Measurements from ENCODE around the gene PSMB7.

Gene PSMB7

DNA sequence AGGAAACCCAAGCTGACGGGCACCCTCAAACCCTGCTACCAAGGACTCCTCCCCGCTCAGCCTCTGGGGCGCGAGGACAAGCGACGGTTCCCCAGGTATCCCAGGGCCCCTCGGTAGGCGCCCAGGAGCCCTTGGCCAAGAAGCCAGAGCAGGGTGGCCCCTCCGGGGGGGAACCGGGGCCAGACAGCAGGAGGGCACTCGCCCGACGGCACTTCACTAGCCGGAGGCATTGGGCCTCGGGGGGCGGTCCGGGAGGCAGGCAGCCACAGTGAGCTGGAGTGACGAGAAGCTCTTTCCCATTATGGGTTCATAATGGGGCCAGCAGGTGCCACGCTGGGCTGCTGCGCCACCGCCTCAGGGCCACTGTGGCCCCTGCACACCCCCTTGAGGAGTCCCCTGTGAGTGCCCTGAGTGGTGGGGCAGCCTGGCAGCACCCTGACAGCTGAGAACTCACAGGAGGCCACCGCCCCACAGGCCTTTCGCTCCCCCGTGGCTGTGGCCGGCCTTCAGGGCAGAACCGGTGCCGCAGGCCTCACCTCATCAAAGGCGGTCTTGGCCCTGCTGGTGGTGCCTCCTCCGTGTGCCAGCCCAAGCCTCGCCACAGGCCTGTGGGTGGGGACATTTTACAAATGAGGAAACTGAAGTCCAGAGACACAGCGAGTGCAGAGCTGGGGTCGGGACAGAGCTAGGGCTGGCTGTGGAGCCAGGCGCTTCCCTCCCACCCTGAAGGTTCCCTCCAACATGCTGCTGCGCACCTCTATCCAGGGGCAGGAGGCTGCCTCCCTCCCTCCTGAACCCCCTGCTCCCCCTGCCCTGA is 68.7 kb downstream of the PSMB7 start:
- no peak for DNase-seq
- no peak overlapping the region for H3K27ac ChIP-seq (ENCODE audit: low read length)
- no peak for TF ChIP-seq EZH2 (IDR thresholded peaks at IDR 0.05; ENCODE audit: borderline replicate concordance, low read depth, low read length, severe bottlenecking)
- TF ChIP-seq, protein P1, sequence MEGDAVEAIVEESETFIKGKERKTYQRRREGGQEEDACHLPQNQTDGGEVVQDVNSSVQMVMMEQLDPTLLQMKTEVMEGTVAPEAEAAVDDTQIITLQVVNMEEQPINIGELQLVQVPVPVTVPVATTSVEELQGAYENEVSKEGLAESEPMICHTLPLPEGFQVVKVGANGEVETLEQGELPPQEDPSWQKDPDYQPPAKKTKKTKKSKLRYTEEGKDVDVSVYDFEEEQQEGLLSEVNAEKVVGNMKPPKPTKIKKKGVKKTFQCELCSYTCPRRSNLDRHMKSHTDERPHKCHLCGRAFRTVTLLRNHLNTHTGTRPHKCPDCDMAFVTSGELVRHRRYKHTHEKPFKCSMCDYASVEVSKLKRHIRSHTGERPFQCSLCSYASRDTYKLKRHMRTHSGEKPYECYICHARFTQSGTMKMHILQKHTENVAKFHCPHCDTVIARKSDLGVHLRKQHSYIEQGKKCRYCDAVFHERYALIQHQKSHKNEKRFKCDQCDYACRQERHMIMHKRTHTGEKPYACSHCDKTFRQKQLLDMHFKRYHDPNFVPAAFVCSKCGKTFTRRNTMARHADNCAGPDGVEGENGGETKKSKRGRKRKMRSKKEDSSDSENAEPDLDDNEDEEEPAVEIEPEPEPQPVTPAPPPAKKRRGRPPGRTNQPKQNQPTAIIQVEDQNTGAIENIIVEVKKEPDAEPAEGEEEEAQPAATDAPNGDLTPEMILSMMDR (IDR thresholded peaks at IDR 0.05; ENCODE audit: borderline replicate concordance, extremely low read depth, low read length, poor library complexity, severe bottlenecking): no peak
- no peaks in the 10 kb centered on the region for H3K27me3 ChIP-seq (ENCODE audit: insufficient read depth, low read length, poor library complexity)
- H3K4me3 ChIP-seq (ENCODE audit: low read depth in 1 of 2, low read length in 2 of 2): no peak overlapping the region
- no peak overlapping the region for H3K9ac ChIP-seq (ENCODE audit: low read depth, low read length)
- H3K4me1 ChIP-seq (ENCODE audit: insufficient read depth, low read length): no peaks in the 10 kb centered on the region
- no peaks in the 10 kb centered on the region for H3K79me2 ChIP-seq (ENCODE audit: insufficient read depth, low read length)
- H2AFZ ChIP-seq (ENCODE audit: low read depth, low read length): no peak overlapping the region
- H3K4me2 ChIP-seq (ENCODE audit: insufficient read depth, low read length): no peak overlapping the region
- peaks cover 34% of the 10 kb centered on the region for H3K36me3 ChIP-seq (ENCODE audit: insufficient read depth, low read length)
- H3K9me3 ChIP-seq (ENCODE audit: insufficient read depth, low read length, severe bottlenecking): no peaks in the 10 kb centered on the region
- peaks cover 13% of the 10 kb centered on the region for H4K20me1 ChIP-seq (ENCODE audit: insufficient read depth, low read length)
- no peak for ATAC-seq (ENCODE audit: insufficient read depth, low read depth)

DNA sequence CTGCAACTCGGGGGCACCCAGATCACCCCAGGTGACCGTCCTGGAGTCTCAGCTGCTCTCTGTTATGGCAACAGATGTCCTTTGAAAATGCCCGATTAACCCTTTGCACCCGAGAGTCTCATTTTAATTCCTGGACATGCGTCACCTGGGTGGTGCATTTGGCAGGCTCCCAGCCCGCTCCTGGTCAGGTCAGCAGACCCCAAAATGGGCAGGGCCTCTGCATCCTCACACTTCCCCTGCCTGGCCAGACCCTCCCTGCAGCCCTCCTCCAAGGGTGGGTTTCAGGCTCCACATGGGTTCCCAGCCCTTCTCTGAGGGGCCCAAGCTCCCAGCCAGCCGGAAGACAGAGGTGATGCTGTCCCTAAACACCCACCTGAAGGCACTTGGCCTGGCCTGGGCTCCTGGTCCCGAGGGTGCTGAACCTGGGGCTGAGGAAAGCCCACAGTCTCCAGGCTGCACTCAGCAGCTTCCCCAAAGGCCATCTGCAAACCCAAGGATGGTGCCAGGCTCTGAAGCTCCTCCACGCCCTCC is 69.4 kb downstream of the PSMB7 start:
- H4K20me1 ChIP-seq (ENCODE audit: insufficient read depth, low read length): peaks cover 10% of the 10 kb centered on the region; the same call in 1 of the 2 replicates
- DNase-seq (no peak), ATAC-seq (ENCODE audit: insufficient read depth, low read depth) (no peak)
- no peaks in the 10 kb centered on the region for H3K79me2 ChIP-seq (ENCODE audit: insufficient read depth, low read length)
- H3K4me1 ChIP-seq (ENCODE audit: insufficient read depth, low read length): no peaks in the 10 kb centered on the region
- H3K4me2 ChIP-seq (ENCODE audit: insufficient read depth, low read length): no peak overlapping the region
- peaks cover 27% of the 10 kb centered on the region for H3K36me3 ChIP-seq (ENCODE audit: insufficient read depth, low read length)
- no peak overlapping the region for H2AFZ ChIP-seq (ENCODE audit: low read depth, low read length)
- no peak overlapping the region for H3K4me3 ChIP-seq (ENCODE audit: low read depth in 1 of 2, low read length in 2 of 2)
- no peak for TF ChIP-seq EZH2 (IDR thresholded peaks at IDR 0.05; ENCODE audit: borderline replicate concordance, low read depth, low read length, severe bottlenecking)
- TF ChIP-seq, protein P1 (IDR thresholded peaks at IDR 0.05; ENCODE audit: borderline replicate concordance, extremely low read depth, low read length, poor library complexity, severe bottlenecking): no peak
- no peak overlapping the region for H3K9ac ChIP-seq (ENCODE audit: low read depth, low read length)
- no peaks in the 10 kb centered on the region for H3K9me3 ChIP-seq (ENCODE audit: insufficient read depth, low read length, severe bottlenecking)
- no peak overlapping the region for H3K27ac ChIP-seq (ENCODE audit: low read length)
- no peaks in the 10 kb centered on the region for H3K27me3 ChIP-seq (ENCODE audit: insufficient read depth, low read length, poor library complexity)

GRCh38 chr9:124345063-124345462 is 70.2 kb downstream of the PSMB7 start:
- DNase-seq: no peak
- Histone ChIP-seq H3K9me3 (ENCODE audit: insufficient read depth, low read length, severe bottlenecking) (no peaks in the 10 kb centered on the region), H3K79me2 (ENCODE audit: insufficient read depth, low read length) (no peaks in the 10 kb centered on the region), H4K20me1 (ENCODE audit: insufficient read depth, low read length) (0 out of 2 replicates have a peak, but pooled peaks cover 4% of the 10 kb centered on the region), H3K36me3 (ENCODE audit: insufficient read depth, low read length) (peaks cover 20% of the 10 kb centered on the region; the same call in 1 of the 2 replicates), H3K4me1 (ENCODE audit: insufficient read depth, low read length) (no peaks in the 10 kb centered on the region), H3K27ac (ENCODE audit: low read length) (no peak overlapping the region), H3K4me2 (ENCODE audit: insufficient read depth, low read length) (no peak overlapping the region), H3K9ac (ENCODE audit: low read depth, low read length) (no peak overlapping the region), H2AFZ (ENCODE audit: low read depth, low read length) (no peak overlapping the region), H3K27me3 (ENCODE audit: insufficient read depth, low read length, poor library complexity) (no peaks in the 10 kb centered on the region), H3K4me3 (ENCODE audit: low read depth in 1 of 2, low read length in 2 of 2) (no peak overlapping the region)
- TF ChIP-seq EZH2 (IDR thresholded peaks at IDR 0.05; ENCODE audit: borderline replicate concordance, low read depth, low read length, severe bottlenecking): no peak
- TF ChIP-seq, protein P1 (IDR thresholded peaks at IDR 0.05; ENCODE audit: borderline replicate concordance, extremely low read depth, low read length, poor library complexity, severe bottlenecking): no peak
- ATAC-seq (ENCODE audit: insufficient read depth, low read depth): no peak
